SJSA1 (cell line): ENCODE results near the gene TDRKH. TPM values are rescaled to one million over a fixed set of nuclear protein-coding genes. Genes with fewer than 3 reads are reported as not detected.

Experiments used
- DNase-seq, 2 experiments: peaks; one replicate each; pipeline ENCODE4 v3.0.0-alpha.2; 2015 to 2020; ENCODE audit warnings: low spot score in 2 of 2, low read depth in 1 of 2
- H3K27ac ChIP-seq: fragments of 250-450 bp; sonication (Bioruptor Pico); 2 replicates; pipeline ENCODE4 v1.5.1; 2020; ENCODE audit warnings: mild to moderate bottlenecking, moderate library complexity
- H3K27me3 ChIP-seq: fragments of 250-450 bp; sonication (Bioruptor Pico); replicated peaks from 2 replicates; pipeline ENCODE4 v1.5.1; 2020; ENCODE audit warnings: mild to moderate bottlenecking, moderate library complexity
- H3K36me3 ChIP-seq: fragments of 250-450 bp; sonication (Bioruptor Pico); 2 replicates; pipeline ENCODE4 v1.5.1; 2020; ENCODE audit warnings: mild to moderate bottlenecking
- H3K4me1 ChIP-seq: fragments of 250-450 bp; sonication (Bioruptor Pico); replicated peaks from 2 replicates; pipeline ENCODE4 v1.6.1; 2021; ENCODE audit warnings: mild to moderate bottlenecking
- H3K4me3 ChIP-seq: fragments of 250-450 bp; sonication (Bioruptor Pico); 2 replicates; pipeline ENCODE4 v1.5.1; 2020; ENCODE audit warnings: mild to moderate bottlenecking
- H3K9me3 ChIP-seq: fragments of 250-450 bp; sonication (Bioruptor Pico); replicated peaks from 2 replicates; pipeline ENCODE4 v1.5.1; 2020; ENCODE audit warnings: mild to moderate bottlenecking
- total RNA-seq: library from RNA; depleted of rRNA; stranded (reverse); fragments of >200 nt; shearing (Covaris generic); gene quantifications from 2 replicates; pipeline ENCODE4 v1.2.3, GENCODE V29; 2014

TDRKH gene
- total RNA-seq, 1 experiment from 2014 or later = 4.0 TPM

GRCh38 chr1:151831256-151831591 is 40.9 kb upstream of the TDRKH start:
- no peaks in the 10 kb centered on the region for H3K9me3 ChIP-seq
- H3K4me3 ChIP-seq = no peak overlapping the region
- no peaks in the 10 kb centered on the region for H3K27me3 ChIP-seq
- no peaks in the 10 kb centered on the region for H3K4me1 ChIP-seq
- H3K36me3 ChIP-seq = no peaks in the 10 kb centered on the region
- no peak overlapping the region for H3K27ac ChIP-seq
- DNase-seq = no peak

- no peaks in the 10 kb centered on the region for H3K36me3 ChIP-seq
- DNase-seq = no peak
- no peak overlapping the region for H3K4me3 ChIP-seq
- no peaks in the 10 kb centered on the region for H3K4me1 ChIP-seq
- H3K27ac ChIP-seq = no peak overlapping the region
- H3K9me3 ChIP-seq = no peaks in the 10 kb centered on the region
- H3K27me3 ChIP-seq = no peaks in the 10 kb centered on the region
Measured at GRCh38 chr1:151830055-151830454, 39.8 kb upstream of the TDRKH start.

GRCh38 chr1:151829352-151830046 is 39.2 kb upstream of the TDRKH start:
- no peaks in the 10 kb centered on the region for H3K9me3 ChIP-seq
- no peak for DNase-seq
- no peak overlapping the region for H3K4me3 ChIP-seq
- H3K36me3 ChIP-seq = no peaks in the 10 kb centered on the region
- no peak overlapping the region for H3K27ac ChIP-seq
- H3K4me1 ChIP-seq = no peaks in the 10 kb centered on the region
- H3K27me3 ChIP-seq = no peaks in the 10 kb centered on the region

GRCh38 chr1:151828921-151829320 is 38.6 kb upstream of the TDRKH start:
- Histone ChIP-seq H3K27me3 (no peaks in the 10 kb centered on the region), H3K9me3 (no peaks in the 10 kb centered on the region), H3K36me3 (no peaks in the 10 kb centered on the region), H3K27ac (no peak overlapping the region), H3K4me3 (no peak overlapping the region), H3K4me1 (no peaks in the 10 kb centered on the region)
- DNase-seq = peak in 1 of 2 experiments; percentile 17

- no peak for DNase-seq
- H3K4me3 ChIP-seq = no peak overlapping the region
- no peaks in the 10 kb centered on the region for H3K36me3 ChIP-seq
- H3K27me3 ChIP-seq = no peaks in the 10 kb centered on the region
- H3K27ac ChIP-seq = no peak overlapping the region
- H3K4me1 ChIP-seq = no peaks in the 10 kb centered on the region
- no peaks in the 10 kb centered on the region for H3K9me3 ChIP-seq
Measured at GRCh38 chr1:151827853-151828252, 37.6 kb upstream of the TDRKH start.

- H3K4me1 ChIP-seq = no peaks in the 10 kb centered on the region
- DNase-seq = no peak
- no peak overlapping the region for H3K4me3 ChIP-seq
- H3K27me3 ChIP-seq = no peaks in the 10 kb centered on the region
- no peaks in the 10 kb centered on the region for H3K9me3 ChIP-seq
- no peaks in the 10 kb centered on the region for H3K36me3 ChIP-seq
- no peak overlapping the region for H3K27ac ChIP-seq
Measured at GRCh38 chr1:151825751-151826660, 35.7 kb upstream of the TDRKH start.

GRCh38 chr1:151825204-151825603 is 34.9 kb upstream of the TDRKH start:
- no peak overlapping the region for H3K27ac ChIP-seq
- no peak overlapping the region for H3K4me3 ChIP-seq

GRCh38 chr1:151823175-151823574 is 32.9 kb upstream of the TDRKH start:
- H3K27ac ChIP-seq = no peak overlapping the region

More at GRCh38 chr1:151825204-151825603, 34.9 kb upstream of the TDRKH start:
- Histone ChIP-seq H3K27me3 (no peaks in the 10 kb centered on the region), H3K9me3 (no peaks in the 10 kb centered on the region), H3K36me3 (no peaks in the 10 kb centered on the region), H3K4me1 (no peaks in the 10 kb centered on the region)
- no peak for DNase-seq

GRCh38 chr1:151822404-151822803 is 32.1 kb upstream of the TDRKH start:
- no peaks in the 10 kb centered on the region for H3K9me3 ChIP-seq
- H3K27me3 ChIP-seq = no peaks in the 10 kb centered on the region
- no peak overlapping the region for H3K27ac ChIP-seq
- H3K4me3 ChIP-seq = no peak overlapping the region
- no peak for DNase-seq
- H3K4me1 ChIP-seq = no peaks in the 10 kb centered on the region
- no peaks in the 10 kb centered on the region for H3K36me3 ChIP-seq

More at GRCh38 chr1:151823175-151823574, 32.9 kb upstream of the TDRKH start:
- Histone ChIP-seq H3K4me1 (no peaks in the 10 kb centered on the region), H3K27me3 (no peaks in the 10 kb centered on the region), H3K9me3 (no peaks in the 10 kb centered on the region), H3K4me3 (no peak overlapping the region), H3K36me3 (no peaks in the 10 kb centered on the region)
- DNase-seq = no peak

- no peaks in the 10 kb centered on the region for H3K36me3 ChIP-seq
- no peaks in the 10 kb centered on the region for H3K4me1 ChIP-seq
- no peak overlapping the region for H3K4me3 ChIP-seq
- H3K27me3 ChIP-seq = no peaks in the 10 kb centered on the region
- H3K27ac ChIP-seq = no peak overlapping the region
- no peaks in the 10 kb centered on the region for H3K9me3 ChIP-seq
- DNase-seq = no peak
Measured at GRCh38 chr1:151820940-151821339, 30.6 kb upstream of the TDRKH start.

GRCh38 chr1:151819976-151820623 is 29.8 kb upstream of the TDRKH start:
- Histone ChIP-seq H3K27me3 (no peaks in the 10 kb centered on the region; the same call in 1 of the 2 replicates), H3K4me1 (no peaks in the 10 kb centered on the region), H3K27ac (no peak overlapping the region), H3K9me3 (no peaks in the 10 kb centered on the region), H3K36me3 (no peaks in the 10 kb centered on the region), H3K4me3 (no peak overlapping the region)
- no peak for DNase-seq

- no peaks in the 10 kb centered on the region for H3K4me1 ChIP-seq
- no peaks in the 10 kb centered on the region for H3K9me3 ChIP-seq
- no peak for DNase-seq
- H3K4me3 ChIP-seq = no peak overlapping the region
- H3K36me3 ChIP-seq = no peaks in the 10 kb centered on the region
- H3K27ac ChIP-seq = no peak overlapping the region
- no peaks in the 10 kb centered on the region; the same call in 1 of the 2 replicates for H3K27me3 ChIP-seq
Measured at GRCh38 chr1:151819227-151819835, 29.0 kb upstream of the TDRKH start.

GRCh38 chr1:151817353-151817730 is 27.0 kb upstream of the TDRKH start:
- Histone ChIP-seq H3K27me3 (no peaks in the 10 kb centered on the region; the same call in 1 of the 2 replicates), H3K4me1 (no peaks in the 10 kb centered on the region), H3K4me3 (no peak overlapping the region), H3K9me3 (no peaks in the 10 kb centered on the region), H3K27ac (no peak overlapping the region), H3K36me3 (no peaks in the 10 kb centered on the region)
- DNase-seq = no peak
